Dermis microvascular lymphatic vessel endothelial cell (primary cell): Measurements from ENCODE around the gene BIRC6. TPM values are rescaled to one million over a fixed set of nuclear protein-coding genes. Genes with fewer than 3 reads are reported as not detected.
A peak's percentile ranks its signal among the peaks of the same experiment; 100 is the strongest.
"Not testable (repeated sequence)": the region's sequence is repeated elsewhere in the genome, so short reads cannot be mapped to it uniquely, and the experiment has no call there.

Experiments used
- DNase-seq, 2 donors: peaks; one replicate each; pipeline versions ENCODE4 v3.0.0 to v3.0.0-alpha.2; 2010; ENCODE audit warnings: low read depth in 2 of 2
- total RNA-seq: library from RNA; depleted of rRNA; stranded (reverse); fragments of >200 nt; gene quantifications from 2 replicates; pipeline ENCODE4 v1.2.1, GENCODE V29; 2014

BIRC6 gene
- total RNA-seq, 1 donor from 2014 or later: 127 TPM

DNA sequence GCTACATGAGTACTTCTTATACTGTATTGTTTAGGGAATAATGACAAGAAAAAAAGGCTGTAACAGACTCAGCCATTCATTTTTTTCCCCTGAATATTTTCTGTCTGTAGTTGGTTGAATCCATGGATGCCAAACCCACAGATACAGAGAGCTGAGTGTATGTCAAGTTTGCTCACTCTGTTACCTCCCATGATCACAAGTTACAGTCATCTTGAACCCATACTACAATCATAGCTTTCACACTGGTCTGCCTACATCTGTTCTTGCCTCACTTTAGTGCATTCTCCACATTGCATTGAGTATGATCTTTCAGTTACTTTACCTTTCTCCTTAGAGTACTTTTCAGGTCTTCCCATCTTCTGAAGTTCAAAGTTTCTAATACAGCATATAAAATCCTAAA is 94.0 kb downstream of the BIRC6 start:
- DNase-seq: no peak

DNA sequence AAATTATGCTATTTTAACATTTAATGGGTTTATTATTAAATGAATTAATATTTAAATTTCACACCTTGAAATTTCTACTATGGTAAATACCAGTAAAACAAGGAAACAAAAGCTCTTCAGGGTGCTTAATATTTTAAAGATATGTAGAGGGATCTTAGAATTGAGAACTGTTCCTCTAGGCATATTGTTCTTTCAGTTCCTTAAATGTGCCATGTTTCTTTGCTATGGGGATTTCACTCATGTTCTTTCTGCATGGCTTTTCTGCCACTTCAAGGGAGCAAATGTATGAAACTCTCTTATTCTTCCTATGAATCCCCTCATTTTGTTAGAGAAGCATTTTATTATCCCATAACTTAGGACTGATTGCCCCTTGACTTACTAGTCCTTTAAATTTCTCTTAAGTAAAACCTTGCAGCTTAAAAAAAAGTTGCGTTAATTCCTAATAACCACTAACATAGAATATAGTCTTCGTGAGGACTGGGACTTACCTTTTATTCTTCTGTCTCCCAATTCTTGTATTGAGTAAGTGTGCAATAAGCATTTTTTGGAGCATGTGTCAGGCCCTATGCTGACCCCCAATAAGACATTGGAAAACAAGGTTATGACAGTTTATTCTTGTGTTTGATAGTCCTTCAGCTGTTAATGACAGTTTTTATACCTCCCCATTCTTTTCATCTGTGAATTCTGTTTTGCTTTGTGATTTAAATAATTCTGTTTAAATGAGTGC is 95.7 kb downstream of the BIRC6 start:
- no peak for DNase-seq

- DNase-seq: peak in 1 of 2 donors; percentile 45
Measured at GRCh38 chr2:32453242-32454062, 96.6 kb downstream of the BIRC6 start.

- DNase-seq: no peak
Measured at GRCh38 chr2:32455816-32456215, 99.0 kb downstream of the BIRC6 start.

DNA sequence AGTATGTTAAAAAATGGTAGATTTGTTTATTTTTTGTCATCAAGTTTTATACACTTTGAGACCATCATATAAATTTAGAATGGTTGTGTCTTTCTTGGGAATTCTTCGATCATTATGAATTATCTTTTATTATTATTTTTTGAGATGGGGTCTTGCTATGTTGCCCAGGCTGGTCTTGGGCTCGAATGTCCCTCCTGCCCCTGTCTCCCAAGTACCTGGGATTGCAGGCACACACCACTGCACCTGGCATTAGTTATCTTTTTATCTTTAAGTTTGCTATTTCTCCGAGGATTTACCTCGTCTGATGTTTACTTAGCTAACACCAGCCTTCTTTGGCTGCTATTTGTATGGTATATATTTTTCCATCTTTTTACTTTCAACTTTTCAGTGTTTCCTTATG is 100.0 kb downstream of the BIRC6 start:
- no peak for DNase-seq

DNA sequence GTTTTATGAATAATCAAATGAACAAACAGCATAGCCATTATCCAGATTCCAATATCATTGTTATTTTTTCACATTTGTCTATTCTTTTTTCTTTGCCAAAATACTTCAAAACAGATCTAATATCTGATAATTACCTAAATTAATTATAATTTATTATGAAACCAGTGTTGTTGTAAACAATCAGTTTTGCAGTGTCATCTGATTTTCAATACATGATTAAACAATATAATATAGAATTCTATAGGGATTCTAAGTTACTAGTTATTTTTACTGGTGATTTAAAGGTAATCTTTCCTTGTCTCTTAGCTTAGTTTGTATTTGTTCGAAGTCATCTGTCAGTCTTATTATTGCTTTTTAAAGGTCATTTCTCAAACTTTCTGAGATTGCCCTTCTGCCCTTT is 101.0 kb downstream of the BIRC6 start:
- DNase-seq: no peak

DNA sequence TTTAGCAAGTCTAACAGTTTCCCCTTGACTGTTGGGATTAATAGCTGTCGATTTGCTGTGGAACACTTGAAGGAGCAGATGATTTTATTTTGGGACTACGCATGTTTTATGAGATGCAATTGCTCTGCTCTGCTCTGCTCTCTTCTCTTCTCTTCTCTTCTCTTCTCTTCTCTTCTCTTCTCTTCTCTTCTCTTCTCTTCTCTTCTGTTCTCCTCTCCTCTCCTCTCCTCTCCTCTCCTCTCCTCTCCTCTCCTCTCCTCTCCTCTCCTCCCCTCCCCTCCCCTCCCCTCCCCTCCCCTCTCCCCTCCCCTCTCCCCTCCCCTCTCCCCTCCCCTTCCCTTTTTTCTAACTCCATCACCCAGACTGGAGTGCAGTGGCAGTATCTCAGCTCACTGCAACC is 104.0 kb downstream of the BIRC6 start:
- DNase-seq: not testable (repeated sequence)

GRCh38 chr2:32463110-32463509 is 106.3 kb downstream of the BIRC6 start:
- DNase-seq: no peak

DNA sequence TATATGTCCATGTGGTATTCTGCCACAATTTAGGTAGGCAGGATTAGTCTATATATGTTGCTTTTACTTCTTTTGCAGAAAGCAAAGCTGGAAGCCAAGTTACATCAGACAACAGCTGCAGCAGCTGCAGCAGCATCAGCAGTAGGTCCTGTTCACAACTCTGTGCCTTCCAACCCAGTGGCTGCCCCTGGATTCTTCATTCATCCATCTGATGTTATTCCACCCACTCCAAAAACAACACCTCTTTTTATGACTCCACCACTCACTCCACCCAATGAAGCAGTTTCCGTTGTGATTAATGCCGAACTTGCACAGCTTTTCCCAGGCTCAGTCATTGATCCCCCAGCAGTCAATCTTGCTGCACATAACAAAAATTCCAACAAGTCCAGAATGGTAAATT is 107.6 kb downstream of the BIRC6 start:
- DNase-seq: peak in 1 of 2 donors; percentile 29

DNA sequence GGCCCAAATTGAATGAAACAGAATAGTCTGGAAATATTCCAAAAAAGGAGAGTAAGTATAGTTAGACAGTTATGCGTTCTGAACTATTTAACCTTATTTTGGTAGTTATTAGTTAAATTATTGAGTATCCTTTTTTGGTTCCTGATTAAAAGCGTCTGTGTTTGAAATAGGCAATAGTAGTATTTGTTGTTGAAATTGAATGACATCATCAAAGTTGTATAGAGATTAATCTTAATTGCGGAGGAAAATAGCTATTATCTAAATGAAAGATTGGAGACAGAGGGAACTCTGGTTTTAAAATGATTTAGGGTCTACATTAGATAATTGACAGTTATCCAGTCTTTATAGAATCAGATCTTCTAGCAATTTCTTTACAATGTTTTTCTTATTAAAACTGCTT is 115.8 kb downstream of the BIRC6 start:
- DNase-seq: no peak

- no peak for DNase-seq
Measured at GRCh38 chr2:32474381-32474780, 117.6 kb downstream of the BIRC6 start.

DNA sequence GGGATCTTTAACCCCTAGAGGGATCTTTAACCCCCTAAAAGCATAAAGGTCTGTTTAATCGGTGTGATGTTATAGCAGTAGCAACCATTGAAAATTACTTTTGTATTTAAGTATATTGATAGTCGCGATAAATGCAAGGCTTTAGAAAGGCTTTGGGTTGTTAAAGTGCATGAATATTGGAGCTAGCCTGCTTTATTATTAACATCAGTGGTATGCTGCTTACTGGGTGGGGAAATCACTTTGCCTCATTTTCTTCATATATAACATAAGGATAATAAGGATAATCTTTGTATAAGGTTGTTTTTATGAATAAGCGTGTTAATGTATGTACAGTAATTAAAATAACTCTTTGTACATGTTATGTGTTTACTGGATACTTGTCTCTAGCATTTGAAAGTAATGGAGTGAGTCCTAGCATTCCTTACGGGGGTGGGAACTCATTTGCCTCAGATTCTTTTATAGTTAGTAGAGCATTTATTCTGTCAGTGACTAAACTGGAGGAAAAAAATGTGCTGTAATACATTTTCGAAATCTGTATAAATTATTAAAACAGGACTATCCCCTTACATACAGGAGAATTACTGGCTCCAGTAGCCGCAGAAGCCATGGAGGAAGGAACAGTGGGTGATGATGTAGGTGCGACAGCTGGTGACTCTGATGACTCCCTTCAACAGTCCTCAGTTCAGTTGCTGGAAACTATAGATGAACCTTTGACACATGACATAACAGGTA is 122.2 kb downstream of the BIRC6 start:
- no peak for DNase-seq

DNA sequence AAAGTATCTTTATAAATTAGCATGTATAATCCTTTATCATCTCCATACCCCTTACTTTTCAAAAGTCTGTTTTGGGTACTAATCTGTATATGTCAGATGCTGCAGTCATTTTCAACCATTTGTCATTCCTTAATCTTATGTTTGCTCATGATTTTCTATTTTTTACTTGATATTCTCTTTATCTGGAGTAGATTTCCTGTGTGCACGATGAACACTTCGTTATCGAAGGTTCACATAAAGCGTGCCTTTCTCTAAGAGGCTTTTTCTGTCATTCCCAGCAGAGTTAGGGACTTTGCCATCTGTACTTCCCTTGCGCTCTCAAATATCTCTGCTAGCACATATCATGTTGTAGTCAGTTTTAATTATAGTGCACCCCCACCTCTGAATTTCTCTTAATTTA is 123.2 kb downstream of the BIRC6 start:
- no peak for DNase-seq

- DNase-seq: no peak
Measured at GRCh38 chr2:32482471-32482870, 125.6 kb downstream of the BIRC6 start.

GRCh38 chr2:32484937-32485336 is 128.1 kb downstream of the BIRC6 start:
- DNase-seq: peak; percentile 55 to 69

GRCh38 chr2:32485399-32485798 is 128.6 kb downstream of the BIRC6 start:
- DNase-seq: peak in 1 of 2 donors; percentile 61

GRCh38 chr2:32489061-32489460 is 132.2 kb downstream of the BIRC6 start:
- peak; percentile 61 to 90 for DNase-seq

DNA sequence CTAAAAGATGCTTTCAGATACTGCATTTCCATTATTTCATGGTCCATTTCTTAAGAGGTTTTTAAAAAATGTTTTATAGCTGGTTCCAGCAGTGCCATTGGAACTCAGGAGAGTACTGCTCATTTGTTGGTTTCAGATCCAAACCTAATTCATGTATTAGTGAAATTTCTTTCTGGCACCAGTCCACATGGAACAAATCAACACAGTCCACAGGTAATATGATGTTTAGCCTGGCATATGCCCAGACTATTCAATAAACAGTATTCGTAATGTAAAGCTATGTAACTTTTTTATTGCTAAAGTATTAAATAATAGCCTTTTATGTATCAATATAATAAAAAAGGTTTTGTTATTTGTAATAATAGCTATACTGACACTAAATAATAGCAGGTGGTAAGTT is 134.5 kb downstream of the BIRC6 start:
- DNase-seq: peak in 1 of 2 donors; percentile 28

DNA sequence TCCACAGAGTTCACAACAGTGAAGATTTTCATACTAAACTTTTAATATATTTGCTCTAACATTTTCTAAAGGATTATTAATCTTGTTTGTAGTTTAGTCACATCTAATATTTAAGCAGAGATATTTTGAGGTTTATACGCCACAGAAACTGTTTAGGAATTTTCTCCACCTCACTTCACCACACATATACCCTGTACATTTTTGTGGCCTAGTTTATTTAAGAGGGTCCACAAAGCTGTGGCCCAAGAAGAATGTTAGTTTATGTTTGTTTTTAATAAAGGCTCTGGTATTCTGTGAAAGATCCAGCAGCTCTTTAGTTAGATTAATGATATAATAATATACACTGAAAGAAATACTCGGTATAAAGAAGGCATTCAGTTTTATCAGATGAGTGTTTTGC is 138.3 kb downstream of the BIRC6 start:
- no peak for DNase-seq

DNA sequence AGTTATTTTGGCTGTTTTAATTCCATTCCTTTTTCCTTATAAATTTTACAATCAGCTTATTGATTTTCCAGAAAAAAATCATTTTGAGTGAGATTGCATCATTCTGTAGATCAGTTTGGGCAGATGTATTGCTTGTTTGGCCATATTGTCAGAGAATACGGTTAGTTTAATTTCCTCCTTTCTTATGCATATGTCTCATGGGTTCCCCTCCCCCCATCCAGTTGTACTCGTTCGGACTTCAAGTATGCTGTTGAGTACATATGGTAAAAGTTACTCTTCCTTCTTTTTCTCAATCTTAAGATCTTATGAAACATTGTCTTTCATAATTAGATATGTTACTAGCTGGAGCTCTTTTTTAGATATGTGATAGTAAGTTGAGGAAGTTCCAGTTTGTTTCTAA is 139.8 kb downstream of the BIRC6 start:
- no peak for DNase-seq

- DNase-seq: no peak
Measured at GRCh38 chr2:32498306-32498705, 141.5 kb downstream of the BIRC6 start.

DNA sequence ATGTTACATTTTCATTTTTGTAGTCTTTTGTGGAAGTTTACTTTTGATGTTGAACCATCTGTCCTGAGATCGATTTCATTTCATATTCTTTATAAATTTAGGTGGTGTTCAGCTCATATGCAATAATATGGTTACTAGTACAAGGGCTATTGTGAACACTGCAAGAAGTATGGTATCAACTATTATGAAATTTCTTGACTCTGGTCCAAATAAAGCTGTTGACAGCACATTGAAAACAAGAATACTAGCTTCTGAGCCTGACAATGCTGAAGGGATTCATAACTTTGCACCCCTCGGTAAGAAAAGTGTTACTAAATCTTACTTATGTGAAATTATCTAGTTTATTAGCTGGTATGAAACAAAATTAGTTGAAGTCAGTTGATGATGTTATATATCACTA is 146.1 kb downstream of the BIRC6 start:
- no peak for DNase-seq
